Kidney glomerular epithelial cell (primary cell): Measurements from ENCODE around the gene DLGAP4.

Source experiments
- DNase-seq: peaks from one replicate; lab custom pipeline; 2025; lab: John Stamatoyannopoulos, UW

The DLGAP4 gene

GRCh38 chr20:36308353-36308752 is 2.2 kb downstream of the DLGAP4 start:
- DNase-seq, result no peak

GRCh38 chr20:36308986-36309385 is 2.8 kb downstream of the DLGAP4 start:
- DNase-seq, result no peak

GRCh38 chr20:36309643-36310042 is 3.5 kb downstream of the DLGAP4 start:
- DNase-seq, result no peak

- no peak for DNase-seq
Measured at GRCh38 chr20:36310215-36310981, 4.3 kb downstream of the DLGAP4 start.

- no peak for DNase-seq
Measured at GRCh38 chr20:36311141-36311853, 5.2 kb downstream of the DLGAP4 start.

GRCh38 chr20:36311854-36312723 is 6.0 kb downstream of the DLGAP4 start:
- no peak for DNase-seq

GRCh38 chr20:36312724-36313441 is 6.7 kb downstream of the DLGAP4 start:
- DNase-seq, result no peak

GRCh38 chr20:36313476-36313875 is 7.3 kb downstream of the DLGAP4 start:
- DNase-seq, result no peak

- no peak for DNase-seq
Measured at GRCh38 chr20:36313926-36314325, 7.8 kb downstream of the DLGAP4 start.

- DNase-seq, result no peak
Measured at GRCh38 chr20:36314734-36315544, 8.8 kb downstream of the DLGAP4 start.

- DNase-seq, result no peak
Measured at GRCh38 chr20:36315545-36316351, 9.6 kb downstream of the DLGAP4 start.

- DNase-seq, result no peak
Measured at GRCh38 chr20:36317675-36318074, 11.5 kb downstream of the DLGAP4 start.

- no peak for DNase-seq
Measured at GRCh38 chr20:36318166-36318565, 12.0 kb downstream of the DLGAP4 start.

- no peak for DNase-seq
Measured at GRCh38 chr20:36319356-36320260, 13.5 kb downstream of the DLGAP4 start.

- no peak for DNase-seq
Measured at GRCh38 chr20:36320261-36320897, 14.2 kb downstream of the DLGAP4 start.

GRCh38 chr20:36320898-36321695 is 15.0 kb downstream of the DLGAP4 start:
- DNase-seq, result no peak

GRCh38 chr20:36322131-36322530 is 16.0 kb downstream of the DLGAP4 start:
- no peak for DNase-seq

GRCh38 chr20:36330091-36330490 is 24.0 kb downstream of the DLGAP4 start:
- DNase-seq, result no peak
